Measurements from ENCODE around the gene GTF2IRD1.

GRCh38 chr7:74633451-74633921, 179.8 kb downstream of the GTF2IRD1 start:
- TF ChIP-seq CTCF (conservative IDR thresholded peaks at IDR 0.05 in 1 of 2, IDR thresholded peaks at IDR 0.05 in 1 of 2; ENCODE audit: low read depth in 1 of 2, low read length in 2 of 2) (no peak), EZH2 (IDR thresholded peaks at IDR 0.05; ENCODE audit: low read length, missing control alignments) (no peak)
